Measurements from ENCODE around the gene TEX9.

TEX9 gene

GRCh38 chr15:56456229-56456628 lies 91.0 kb downstream of the TEX9 start:
- DNase-seq = no peak

GRCh38 chr15:56459096-56459495 lies 93.9 kb downstream of the TEX9 start:
- DNase-seq = no peak

- DNase-seq = no peak
Measured at GRCh38 chr15:56460071-56460470, 94.8 kb downstream of the TEX9 start.

- no peak for DNase-seq
Measured at GRCh38 chr15:56460947-56461346, 95.7 kb downstream of the TEX9 start.

GRCh38 chr15:56464893-56465520 lies 99.8 kb downstream of the TEX9 start, which contains the start of gene MNS1:
Gene MNS1, minus strand, starts transcription at chr15:56465137. Its CDS starts 165 bp downstream, at chr15:56464972.
- DNase-seq = peak in 4 of 5 experiments; percentile 13 to 78 (median 21)

- DNase-seq = no peak
Measured at GRCh38 chr15:56467616-56468015, 102.4 kb downstream of the TEX9 start.

GRCh38 chr15:56468401-56468800 lies 103.2 kb downstream of the TEX9 start:
- DNase-seq = peak in 1 of 5 experiments; percentile 66

- DNase-seq = no peak
Measured at GRCh38 chr15:56469483-56469882, 104.3 kb downstream of the TEX9 start.

GRCh38 chr15:56471440-56472069 lies 106.3 kb downstream of the TEX9 start:
- no peak for DNase-seq

- DNase-seq = no peak
Measured at GRCh38 chr15:56472278-56472677, 107.1 kb downstream of the TEX9 start.

GRCh38 chr15:56473017-56473416 lies 107.8 kb downstream of the TEX9 start:
- no peak for DNase-seq

GRCh38 chr15:56475351-56475750 lies 110.1 kb downstream of the TEX9 start:
- no peak for DNase-seq
